Fibroblast of skin of right biceps (primary cell): Measurements from ENCODE around the gene MIGA1.
"Not testable (repeated sequence)": the region's sequence is repeated elsewhere in the genome, so short reads cannot be mapped to it uniquely, and the experiment has no call there.

ENCODE experiments used
- DNase-seq: peaks from one replicate; pipeline ENCODE4 v3.0.0-alpha.2; 2013

The MIGA1 gene

GRCh38 chr1:77797991-77798390 lies 18.5 kb downstream of the MIGA1 start:
- peak; percentile 3 for DNase-seq

- no peak for DNase-seq
Measured at GRCh38 chr1:77802026-77802425, 22.6 kb downstream of the MIGA1 start.

GRCh38 chr1:77803371-77803770 lies 23.9 kb downstream of the MIGA1 start:
- DNase-seq, result no peak

GRCh38 chr1:77809787-77810462 lies 30.5 kb downstream of the MIGA1 start:
- not testable (repeated sequence) for DNase-seq

GRCh38 chr1:77811589-77811988 lies 32.1 kb downstream of the MIGA1 start:
- not testable (repeated sequence) for DNase-seq

GRCh38 chr1:77817368-77818209 lies 38.1 kb downstream of the MIGA1 start:
- no peak for DNase-seq

GRCh38 chr1:77820121-77820520 lies 40.7 kb downstream of the MIGA1 start:
- DNase-seq, result no peak

- DNase-seq, result peak; percentile 79
Measured at GRCh38 chr1:77824079-77824478, 44.6 kb downstream of the MIGA1 start.

- no peak for DNase-seq
Measured at GRCh38 chr1:77824694-77825093, 45.2 kb downstream of the MIGA1 start.

GRCh38 chr1:77825131-77825709 lies 45.8 kb downstream of the MIGA1 start:
- DNase-seq, result peak; percentile 66

- DNase-seq, result not testable (repeated sequence)
Measured at GRCh38 chr1:77826851-77827250, 47.4 kb downstream of the MIGA1 start.

- no peak for DNase-seq
Measured at GRCh38 chr1:77828098-77828497, 48.6 kb downstream of the MIGA1 start.

- DNase-seq, result no peak
Measured at GRCh38 chr1:77829851-77830250, 50.4 kb downstream of the MIGA1 start.

GRCh38 chr1:77830946-77831345 lies 51.5 kb downstream of the MIGA1 start:
- no peak for DNase-seq

- DNase-seq, result no peak
Measured at GRCh38 chr1:77831566-77831965, 52.1 kb downstream of the MIGA1 start.

- peak; percentile 80 for DNase-seq
Measured at GRCh38 chr1:77831976-77832711, 52.7 kb downstream of the MIGA1 start.

GRCh38 chr1:77832901-77833300 lies 53.5 kb downstream of the MIGA1 start:
- DNase-seq, result peak; percentile 96

- DNase-seq, result no peak
Measured at GRCh38 chr1:77833521-77834100, 54.2 kb downstream of the MIGA1 start.

GRCh38 chr1:77834771-77835334 lies 55.4 kb downstream of the MIGA1 start:
- DNase-seq, result peak; percentile 63

- no peak for DNase-seq
Measured at GRCh38 chr1:77841574-77841973, 62.1 kb downstream of the MIGA1 start.

GRCh38 chr1:77845951-77846350 lies 66.5 kb downstream of the MIGA1 start:
- no peak for DNase-seq

- DNase-seq, result no peak
Measured at GRCh38 chr1:77846966-77847365, 67.5 kb downstream of the MIGA1 start.
